ENCODE results near the gene POU2F2.

The POU2F2 gene

DNA sequence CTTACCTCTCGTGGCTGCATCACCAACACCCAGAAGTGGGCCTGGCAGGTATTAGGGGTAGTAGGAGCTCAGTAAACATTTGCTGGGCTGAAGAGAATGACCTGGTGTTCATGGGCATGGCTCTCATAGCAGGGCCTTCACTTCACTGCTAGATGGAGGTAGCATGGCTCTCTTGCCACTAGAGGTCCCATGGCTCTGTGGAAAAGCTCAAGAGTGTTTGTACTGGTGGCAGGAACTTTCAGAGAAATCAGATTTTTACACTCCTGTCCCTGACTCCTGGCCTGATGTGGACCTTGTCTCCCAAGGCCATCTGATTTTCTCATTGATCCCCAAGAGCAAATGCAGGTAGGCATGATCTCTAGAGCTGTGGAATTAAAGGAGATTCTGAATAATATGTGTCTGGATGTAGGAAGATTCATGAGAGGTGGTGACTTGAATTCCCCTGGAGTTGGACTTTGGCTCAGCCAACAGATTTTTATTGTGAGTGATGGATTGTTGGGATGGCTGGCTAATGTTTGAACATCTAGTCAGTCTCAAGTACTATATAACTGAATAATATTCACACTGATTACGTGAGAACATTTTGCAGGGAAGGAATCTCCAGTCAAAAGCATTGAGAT lies 50.6 kb downstream of the POU2F2 start:
- no peak for DNase-seq (ENCODE audit: low read depth in 1 of 2, low spot score in 1 of 2)

DNA sequence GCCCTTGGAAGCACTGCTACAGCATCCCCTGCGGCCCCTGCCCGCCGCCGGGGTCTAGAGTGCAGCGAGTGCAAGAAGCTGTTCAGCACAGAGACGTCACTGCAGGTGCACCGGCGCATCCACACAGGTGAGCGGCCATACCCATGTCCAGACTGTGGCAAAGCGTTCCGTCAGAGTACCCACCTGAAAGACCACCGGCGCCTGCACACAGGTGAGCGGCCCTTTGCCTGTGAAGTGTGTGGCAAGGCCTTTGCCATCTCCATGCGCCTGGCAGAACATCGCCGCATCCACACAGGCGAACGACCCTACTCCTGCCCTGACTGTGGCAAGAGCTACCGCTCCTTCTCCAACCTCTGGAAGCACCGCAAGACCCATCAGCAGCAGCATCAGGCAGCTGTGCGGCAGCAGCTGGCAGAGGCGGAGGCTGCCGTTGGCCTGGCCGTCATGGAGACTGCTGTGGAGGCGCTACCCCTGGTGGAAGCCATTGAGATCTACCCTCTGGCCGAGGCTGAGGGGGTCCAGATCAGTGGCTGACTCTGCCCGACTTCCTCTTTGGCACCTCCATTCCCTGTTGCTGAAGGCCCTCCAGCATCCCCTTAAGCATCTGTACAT lies 51.4 kb downstream of the POU2F2 start:
- no peak for DNase-seq (ENCODE audit: low read depth in 1 of 2, low spot score in 1 of 2)

DNA sequence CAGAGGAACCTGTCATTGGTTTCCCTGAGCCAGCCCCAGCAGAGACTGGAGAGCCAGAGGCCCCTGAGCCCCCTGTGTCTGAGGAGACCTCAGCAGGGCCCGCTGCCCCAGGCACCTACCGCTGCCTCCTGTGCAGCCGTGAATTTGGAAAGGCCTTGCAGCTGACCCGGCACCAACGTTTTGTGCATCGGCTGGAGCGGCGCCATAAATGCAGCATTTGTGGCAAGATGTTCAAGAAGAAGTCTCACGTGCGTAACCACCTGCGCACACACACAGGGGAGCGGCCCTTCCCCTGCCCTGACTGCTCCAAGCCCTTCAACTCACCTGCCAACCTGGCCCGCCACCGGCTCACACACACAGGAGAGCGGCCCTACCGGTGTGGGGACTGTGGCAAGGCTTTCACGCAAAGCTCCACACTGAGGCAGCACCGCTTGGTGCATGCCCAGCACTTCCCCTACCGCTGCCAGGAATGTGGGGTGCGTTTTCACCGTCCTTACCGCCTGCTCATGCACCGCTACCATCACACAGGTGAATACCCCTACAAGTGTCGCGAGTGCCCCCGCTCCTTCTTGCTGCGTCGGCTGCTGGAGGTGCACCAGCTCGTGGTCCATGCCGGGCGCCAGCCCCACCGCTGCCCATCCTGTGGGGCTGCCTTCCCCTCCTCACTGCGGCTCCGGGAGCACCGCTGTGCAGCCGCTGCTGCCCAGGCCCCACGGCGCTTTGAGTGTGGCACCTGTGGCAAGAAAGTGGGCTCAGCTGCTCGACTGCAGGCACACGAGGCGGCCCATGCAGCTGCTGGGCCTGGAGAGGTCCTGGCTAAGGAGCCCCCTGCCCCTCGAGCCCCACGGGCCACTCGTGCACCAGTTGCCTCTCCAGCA lies 52.1 kb downstream of the POU2F2 start:
- no peak for DNase-seq (ENCODE audit: low read depth in 1 of 2, low spot score in 1 of 2)

DNA sequence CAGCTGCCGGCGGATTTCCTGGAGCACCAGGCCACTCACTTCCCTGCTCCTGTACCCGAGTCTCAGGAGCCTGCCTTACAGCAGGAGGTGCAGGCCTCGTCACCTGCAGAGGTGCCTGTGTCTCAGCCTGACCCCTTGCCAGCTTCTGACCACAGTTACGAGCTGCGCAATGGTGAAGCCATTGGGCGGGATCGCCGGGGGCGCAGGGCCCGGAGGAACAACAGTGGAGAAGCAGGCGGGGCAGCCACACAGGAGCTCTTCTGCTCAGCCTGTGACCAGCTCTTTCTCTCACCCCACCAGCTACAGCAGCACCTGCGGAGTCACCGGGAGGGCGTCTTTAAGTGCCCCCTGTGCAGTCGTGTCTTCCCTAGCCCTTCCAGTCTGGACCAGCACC lies 53.0 kb downstream of the POU2F2 start:
- DNase-seq (ENCODE audit: low read depth in 1 of 2, low spot score in 1 of 2): no peak

DNA sequence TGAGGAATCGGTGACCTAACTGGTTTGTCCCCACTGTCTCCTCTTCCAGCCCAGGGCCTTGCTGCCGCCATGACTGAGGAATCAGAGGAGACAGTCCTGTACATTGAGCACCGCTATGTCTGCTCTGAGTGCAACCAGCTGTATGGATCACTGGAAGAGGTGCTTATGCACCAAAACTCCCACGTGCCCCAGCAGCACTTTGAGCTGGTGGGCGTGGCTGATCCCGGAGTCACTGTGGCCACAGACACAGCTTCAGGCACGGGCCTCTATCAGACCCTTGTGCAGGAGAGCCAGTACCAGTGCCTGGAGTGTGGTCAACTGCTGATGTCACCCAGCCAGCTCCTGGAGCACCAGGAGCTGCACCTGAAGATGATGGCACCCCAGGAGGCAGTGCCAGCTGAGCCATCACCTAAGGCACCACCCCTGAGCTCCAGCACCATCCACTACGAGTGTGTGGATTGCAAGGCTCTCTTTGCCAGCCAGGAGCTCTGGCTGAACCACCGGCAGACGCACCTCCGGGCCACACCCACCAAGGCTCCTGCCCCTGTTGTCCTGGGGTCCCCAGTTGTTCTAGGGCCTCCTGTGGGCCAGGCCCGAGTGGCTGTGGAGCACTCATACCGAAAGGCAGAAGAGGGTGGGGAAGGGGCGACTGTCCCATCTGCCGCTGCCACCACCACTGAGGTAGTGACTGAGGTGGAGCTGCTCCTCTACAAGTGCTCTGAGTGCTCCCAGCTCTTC lies 53.5 kb downstream of the POU2F2 start:
- no peak for DNase-seq (ENCODE audit: low read depth in 1 of 2, low spot score in 1 of 2)

DNA sequence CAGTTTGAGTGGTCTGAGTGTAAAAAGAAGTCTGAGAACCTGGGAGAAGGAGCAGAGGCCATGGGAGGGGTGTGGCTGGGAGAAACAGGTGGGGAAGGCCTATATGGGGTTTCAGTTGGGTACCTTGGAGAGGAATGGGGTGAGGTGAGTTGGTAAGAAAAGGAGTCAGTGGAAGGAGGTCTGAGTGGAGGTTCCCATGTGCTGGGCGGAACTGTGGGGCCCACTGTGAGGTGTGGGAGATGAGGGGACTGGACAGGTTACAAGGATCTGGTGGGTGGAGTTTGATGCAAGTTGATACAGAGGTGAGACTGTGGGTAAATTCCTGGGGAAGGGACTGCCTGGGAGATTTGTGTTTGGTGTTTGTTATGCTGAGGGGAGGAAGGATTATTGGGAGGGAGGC lies 54.2 kb downstream of the POU2F2 start:
- DNase-seq (ENCODE audit: low read depth in 1 of 2, low spot score in 1 of 2): no peak

DNA sequence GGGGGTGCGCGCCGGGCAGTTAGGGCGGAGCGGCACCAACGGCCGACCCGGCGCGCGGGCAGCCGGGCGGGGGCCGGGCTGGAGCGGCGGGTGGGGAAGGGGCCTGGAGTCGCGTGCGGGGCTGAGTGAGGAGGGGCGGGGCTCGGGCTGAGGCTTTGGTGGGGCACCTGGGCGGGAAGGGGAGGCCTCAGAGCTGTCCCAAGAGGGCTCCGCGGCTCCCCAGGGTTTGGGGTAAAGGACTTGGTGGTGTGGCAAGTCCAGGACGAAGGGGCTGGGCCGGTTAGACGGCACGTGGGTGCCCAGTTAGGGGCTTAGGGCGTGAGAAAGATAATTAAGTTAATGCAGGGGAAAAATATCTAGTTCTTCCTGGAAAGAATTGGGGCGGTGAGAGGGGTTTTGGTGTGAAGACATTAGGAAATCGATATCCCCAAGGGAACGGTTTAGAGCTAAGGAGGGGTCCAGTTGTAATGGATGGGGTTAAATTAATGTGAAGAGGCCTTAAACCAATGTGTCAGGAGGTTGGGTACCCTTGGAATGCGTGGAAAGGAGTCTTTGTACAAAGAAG lies 55.8 kb downstream of the POU2F2 start:
- DNase-seq (ENCODE audit: low read depth in 1 of 2, low spot score in 1 of 2): peak in 1 of 2 donors; percentile 17

DNA sequence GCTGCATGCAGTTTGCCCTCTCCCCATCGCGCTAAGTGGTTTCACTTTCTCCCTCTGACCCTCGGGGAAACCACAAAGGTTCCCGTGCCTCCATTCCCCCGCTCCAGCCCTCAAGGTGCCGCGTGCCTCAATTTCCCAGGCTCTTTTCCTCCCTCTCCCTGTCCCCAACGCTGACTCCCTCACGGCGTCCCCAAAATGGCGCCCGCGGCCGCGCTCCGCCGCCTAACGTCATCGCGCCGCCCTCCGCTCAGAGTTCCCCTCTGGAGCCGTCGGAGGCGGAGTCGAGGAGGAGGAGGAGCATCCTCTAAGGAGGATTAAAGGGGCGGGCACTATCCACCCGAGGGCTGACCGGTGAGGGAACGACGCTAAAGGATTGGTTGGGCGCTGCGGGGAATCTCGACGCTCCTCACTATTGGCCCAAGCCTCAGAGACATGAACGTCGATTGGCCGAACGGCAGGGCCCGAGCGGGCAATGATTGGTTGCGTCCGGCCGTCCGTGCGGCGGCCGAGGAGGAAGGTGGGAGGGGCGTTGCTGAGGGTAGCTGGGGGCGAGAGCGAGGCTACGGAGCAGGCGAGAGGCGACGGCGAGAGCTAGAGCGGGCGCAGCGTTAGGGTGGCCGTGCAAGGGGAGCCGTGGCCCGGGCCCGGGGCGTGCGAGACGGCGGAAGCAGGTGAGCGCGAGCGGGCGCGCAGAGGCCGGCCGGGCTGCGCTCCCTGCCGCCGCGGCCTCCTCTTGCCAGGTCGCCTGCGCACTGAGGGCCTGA lies 56.4 kb downstream of the POU2F2 start, which contains the start of gene ZNF574:
Gene ZNF574 (plus strand): TSS at position 551 of the 764 bp plus-strand sequence. CDS start 2,441 bp downstream, outside the sequence.
- DNase-seq (ENCODE audit: low read depth in 1 of 2, low spot score in 1 of 2): peak; percentile 91 to 97

DNA sequence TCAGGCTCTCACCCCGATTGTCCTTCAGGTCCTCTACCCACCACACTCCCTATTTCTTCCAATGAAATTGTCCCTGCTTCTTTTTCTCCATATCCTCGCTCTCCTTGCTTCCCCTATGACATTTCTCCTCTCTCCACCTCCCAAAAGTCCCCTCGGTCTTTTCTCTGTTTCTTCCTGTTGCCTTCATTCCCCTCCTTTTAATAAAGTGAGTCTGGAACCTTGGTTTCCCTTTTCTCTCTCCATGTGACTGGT lies 57.0 kb downstream of the POU2F2 start:
- DNase-seq (ENCODE audit: low read depth in 1 of 2, low spot score in 1 of 2): no peak

DNA sequence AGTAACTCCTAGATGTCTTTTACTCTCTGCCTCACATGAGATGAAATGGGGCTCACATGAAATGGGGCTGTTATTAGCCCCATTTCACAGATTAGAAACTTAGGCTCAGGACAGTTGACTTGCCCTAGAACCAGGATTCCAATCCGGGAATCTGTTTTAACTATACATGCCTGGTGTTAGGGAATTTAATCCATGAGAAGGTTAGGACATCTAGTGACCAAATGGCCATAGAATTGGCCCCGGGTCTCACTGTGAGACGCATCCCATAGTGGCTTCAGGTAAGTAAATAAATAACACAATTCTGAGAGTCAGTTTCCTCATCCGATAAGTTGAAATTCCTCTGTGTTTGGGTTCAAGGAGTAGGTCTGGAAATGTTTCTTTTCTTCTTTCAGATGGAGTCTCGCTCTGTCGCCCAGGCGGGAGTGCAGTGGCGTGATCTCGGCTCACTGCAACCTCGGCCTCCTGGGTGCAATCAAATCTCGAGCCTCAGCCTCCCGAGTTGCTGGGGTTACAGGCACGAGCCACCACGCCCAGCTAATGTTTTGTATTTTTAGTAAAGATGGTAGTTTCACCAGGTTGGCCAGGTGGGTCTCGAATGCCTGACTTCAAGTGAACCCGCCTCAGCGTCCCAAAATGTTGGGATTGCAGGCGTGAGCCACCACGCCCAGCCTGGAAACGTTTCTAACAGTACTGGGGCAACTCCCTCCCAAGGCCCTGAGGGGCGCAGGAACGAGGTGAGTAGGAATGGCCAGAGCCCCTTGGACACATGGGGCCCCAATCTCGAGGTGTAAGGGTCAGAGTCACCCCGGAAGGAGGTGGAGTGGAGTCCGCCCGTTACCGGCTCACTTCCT lies 57.5 kb downstream of the POU2F2 start:
- DNase-seq (ENCODE audit: low read depth in 1 of 2, low spot score in 1 of 2): peak in 1 of 2 donors; percentile 7

DNA sequence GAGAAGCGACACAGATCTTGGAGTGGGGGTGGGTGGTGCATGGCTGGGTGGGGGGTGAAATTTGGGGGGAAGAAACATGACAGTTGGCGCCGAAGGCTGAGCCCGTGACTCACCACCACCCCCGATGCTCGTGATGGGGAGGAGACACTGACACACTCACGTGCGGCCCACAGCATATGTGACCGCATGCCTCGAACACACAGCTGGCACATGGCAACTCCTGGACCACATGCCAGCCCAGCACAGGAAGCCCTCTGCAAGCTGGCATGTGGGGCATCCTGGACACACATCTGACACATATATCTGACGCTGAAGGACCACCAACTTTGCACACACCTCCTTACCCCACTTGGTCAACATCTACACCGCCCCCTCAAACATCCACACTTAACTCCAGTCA lies 61.0 kb downstream of the POU2F2 start:
- DNase-seq (ENCODE audit: low read depth in 1 of 2, low spot score in 1 of 2): no peak

DNA sequence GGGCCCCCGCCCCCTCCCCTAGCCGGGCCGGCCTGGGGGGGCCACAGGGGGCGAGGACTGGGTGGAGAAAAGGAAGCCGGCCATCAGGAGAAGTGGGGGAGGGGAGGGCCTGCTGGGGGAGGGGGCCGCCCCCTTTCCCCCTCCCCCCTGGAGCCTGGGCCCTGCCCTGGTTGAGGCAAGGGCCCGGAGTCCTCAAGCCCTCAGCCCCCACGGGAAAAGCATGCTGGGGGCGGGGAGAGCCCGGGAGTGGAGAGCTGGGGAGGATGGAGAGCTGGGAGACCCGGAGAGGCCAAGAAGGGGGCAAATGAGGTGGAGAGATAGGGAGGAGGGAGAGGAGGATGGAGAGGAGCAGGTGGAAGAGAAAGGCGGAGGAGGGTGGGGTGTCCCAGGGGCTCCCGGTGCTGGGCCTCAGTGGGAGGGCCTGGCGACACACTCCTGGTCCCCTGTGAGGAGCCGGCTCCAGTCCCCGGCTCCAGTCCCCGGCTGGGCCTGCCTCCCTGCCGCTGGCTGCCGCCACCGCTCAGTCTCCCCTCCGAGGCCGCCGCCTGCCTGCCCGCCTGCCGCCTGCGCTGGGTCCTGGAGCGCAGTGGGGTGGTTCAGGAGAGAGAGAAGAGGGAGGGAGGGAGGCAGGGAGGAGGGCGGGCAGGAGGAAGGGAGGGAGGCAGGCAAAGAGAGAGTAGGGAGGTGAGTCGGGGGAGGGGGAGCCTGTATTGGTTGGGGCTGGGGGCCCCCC lies 62.5 kb downstream of the POU2F2 start, which contains the start of gene GRIK5:
Gene GRIK5 (minus strand): TSS at position 588 of the 733 bp plus-strand sequence. CDS start 4,436 bp downstream, outside the sequence.
- DNase-seq (ENCODE audit: low read depth in 1 of 2, low spot score in 1 of 2): no peak

DNA sequence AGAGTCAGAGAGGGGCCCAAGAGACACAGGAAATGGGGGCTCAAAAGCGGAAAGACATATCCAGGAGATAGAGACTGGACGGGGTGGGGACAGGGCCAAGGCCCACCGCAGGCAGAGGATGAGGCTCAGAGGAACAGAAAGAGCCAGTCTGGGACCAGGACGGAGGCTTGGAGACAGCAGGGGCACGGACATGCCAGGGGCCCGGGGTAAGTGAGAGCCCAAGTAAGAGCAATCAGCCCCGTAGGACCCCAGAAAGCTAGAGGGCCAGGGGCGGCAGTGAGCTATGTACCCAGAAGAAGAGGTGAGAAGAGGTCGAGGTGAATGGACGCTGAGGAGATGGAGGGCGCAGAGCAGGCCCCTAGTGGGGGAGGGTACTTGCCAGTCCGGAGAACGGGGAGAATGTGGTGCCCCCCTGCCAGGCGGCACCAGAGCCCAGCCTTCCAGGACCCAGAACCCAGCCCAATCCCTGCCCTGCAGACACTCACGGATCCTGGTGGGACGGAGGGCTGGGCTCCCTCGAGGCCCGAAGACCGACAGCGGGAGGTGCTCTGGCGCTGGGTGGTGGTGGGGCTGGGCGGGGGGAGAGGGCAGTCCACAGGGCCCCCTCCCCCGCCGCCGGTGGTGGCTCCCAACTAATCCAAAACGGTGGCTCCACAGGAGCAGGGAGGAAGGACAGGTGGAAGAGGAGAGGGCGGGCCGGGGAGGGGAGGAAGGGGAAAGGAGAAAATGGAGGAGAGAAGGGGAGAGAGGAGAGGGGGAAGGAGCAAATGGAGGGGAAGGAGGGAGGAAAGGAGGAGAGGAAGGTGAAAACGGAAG lies 63.3 kb downstream of the POU2F2 start:
- no peak for DNase-seq (ENCODE audit: low read depth in 1 of 2, low spot score in 1 of 2)

DNA sequence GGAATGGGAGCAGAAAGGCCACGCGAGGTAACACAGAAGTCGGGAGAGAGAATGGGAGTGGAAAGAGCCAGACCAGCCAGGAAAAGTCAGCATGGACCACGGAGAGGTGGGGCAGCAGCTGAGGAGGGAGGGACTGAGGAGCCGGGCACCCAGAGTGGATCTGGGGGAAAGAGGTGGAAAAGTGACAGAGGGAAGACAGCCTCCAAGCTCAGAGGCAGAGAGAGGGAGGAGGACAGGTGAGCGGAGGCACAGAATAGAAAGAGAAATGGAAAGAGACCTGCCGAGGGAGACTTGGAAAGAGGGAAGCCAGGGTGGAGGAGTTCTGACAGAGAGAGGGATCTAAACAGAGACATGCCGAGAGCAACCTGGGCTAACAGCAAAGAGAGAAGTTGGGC lies 63.9 kb downstream of the POU2F2 start:
- DNase-seq (ENCODE audit: low read depth in 1 of 2, low spot score in 1 of 2): no peak

DNA sequence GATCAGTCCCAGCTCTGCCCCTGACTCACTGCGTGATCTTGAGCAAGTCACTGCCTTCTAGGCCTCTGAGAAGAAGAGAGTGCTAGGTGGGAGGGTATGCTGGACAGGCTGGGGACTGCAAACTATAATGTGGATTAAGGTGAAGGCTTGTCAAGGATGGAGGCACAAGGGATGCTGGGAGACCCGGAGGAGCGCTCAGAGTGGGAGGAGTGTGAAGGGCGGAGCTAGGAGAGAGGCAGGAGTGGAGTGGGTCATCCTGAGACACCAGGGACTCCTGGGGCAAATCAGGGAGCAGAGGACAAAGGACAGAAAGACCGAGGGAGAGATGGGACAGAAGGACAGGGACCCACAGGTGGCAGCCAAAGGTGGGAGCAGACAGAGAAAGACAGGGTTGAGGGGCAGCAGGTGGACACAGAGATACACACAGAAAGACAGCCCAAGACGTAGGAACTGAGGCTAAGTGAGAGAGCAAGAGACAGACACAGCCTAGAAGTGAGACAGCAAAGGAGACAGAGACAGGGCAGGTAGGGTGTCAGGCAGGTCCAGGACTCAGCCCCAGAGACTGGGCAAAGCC lies 64.8 kb downstream of the POU2F2 start:
- DNase-seq (ENCODE audit: low read depth in 1 of 2, low spot score in 1 of 2): no peak

DNA sequence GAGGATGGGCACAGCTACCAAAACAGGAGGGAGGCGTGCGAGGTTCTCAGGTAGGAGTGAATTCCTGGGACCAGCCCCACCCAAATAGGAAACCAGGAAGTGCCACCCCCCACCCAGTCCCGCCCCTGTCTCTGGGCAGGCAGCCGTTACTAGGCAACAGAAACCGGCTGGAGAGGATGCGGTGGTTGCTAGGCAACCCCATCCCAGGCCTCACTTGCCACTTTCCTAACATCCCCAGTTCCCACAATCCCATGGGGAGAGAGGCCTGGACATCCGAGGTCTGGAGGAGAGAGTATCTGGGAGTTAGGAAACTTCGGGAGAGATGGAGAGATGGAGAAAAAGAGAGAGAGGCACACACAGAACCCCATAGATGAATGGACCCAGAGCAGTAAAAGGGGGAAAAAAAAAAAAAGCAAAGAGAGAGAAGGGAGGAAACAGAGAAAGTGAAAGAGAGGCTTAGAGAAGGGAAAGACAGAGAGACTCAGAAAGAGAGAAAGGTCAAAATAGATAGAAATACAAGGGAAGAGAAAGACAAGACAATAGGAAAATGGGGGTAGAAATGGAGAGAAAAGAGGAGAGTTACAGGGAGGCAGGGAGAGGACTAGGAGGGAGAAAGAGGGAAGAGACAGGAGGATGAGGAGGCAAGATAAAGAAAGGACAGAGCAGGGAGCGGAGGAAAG lies 66.0 kb downstream of the POU2F2 start:
- no peak for DNase-seq (ENCODE audit: low read depth in 1 of 2, low spot score in 1 of 2)

DNA sequence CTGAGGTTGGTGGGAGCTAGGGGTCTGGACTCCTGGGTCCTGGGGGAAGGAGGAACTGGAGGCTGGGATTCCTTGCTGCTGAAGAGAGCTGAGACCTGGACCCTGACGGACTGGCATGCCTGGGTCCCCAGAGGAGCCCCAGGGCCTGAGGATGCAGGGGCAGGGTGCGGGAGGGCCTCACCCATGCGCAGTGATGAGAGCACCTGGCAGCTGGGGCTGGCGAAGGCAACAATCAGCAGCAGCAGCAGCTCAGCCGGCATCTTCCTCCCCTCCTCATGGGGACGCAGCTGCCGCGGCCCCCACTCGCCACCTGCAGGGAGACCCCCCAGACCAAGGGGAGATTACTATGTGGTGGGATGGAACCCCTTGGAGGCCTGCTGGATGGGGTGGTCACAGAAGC lies 66.7 kb downstream of the POU2F2 start:
- DNase-seq (ENCODE audit: low read depth in 1 of 2, low spot score in 1 of 2): no peak
